Ishikawa (cell line): ENCODE results near the gene NANS.

Experiments
- CEBPB ChIP-seq: IDR thresholded peaks from 2 replicates; pipeline ENCODE4 v1.6.1; 2012
- CREB1 ChIP-seq: IDR thresholded peaks from 2 replicates; pipeline ENCODE4 v1.6.1; 2012; ENCODE audit warnings: low read depth
- EGR1 ChIP-seq: IDR thresholded peaks from 2 replicates; pipeline ENCODE4 v1.6.1; 2012
- EP300 ChIP-seq: IDR thresholded peaks from 2 replicates; pipeline ENCODE4 v1.6.1; 2012; ENCODE audit warnings: borderline replicate concordance
- FOXM1 ChIP-seq: IDR thresholded peaks from 2 replicates; pipeline ENCODE4 v1.6.1; 2012; ENCODE audit warnings: low read depth, borderline replicate concordance
- MAX ChIP-seq: IDR thresholded peaks from 2 replicates; pipeline ENCODE4 v1.6.1; 2012
- NFIC ChIP-seq: IDR thresholded peaks from 2 replicates; pipeline ENCODE4 v1.6.1; 2012
- RAD21 ChIP-seq: IDR thresholded peaks from 2 replicates; pipeline ENCODE4 v1.6.1; 2012; ENCODE audit warnings: low read depth
- REST ChIP-seq: IDR thresholded peaks from 2 replicates; pipeline ENCODE4 v1.6.1; 2012; ENCODE audit warnings: low read depth, mild to moderate bottlenecking
- TAF1 ChIP-seq: IDR thresholded peaks from 2 replicates; pipeline ENCODE4 v1.6.1; 2012; ENCODE audit warnings: low read depth, mild to moderate bottlenecking
- TCF12 ChIP-seq: IDR thresholded peaks from 2 replicates; pipeline ENCODE4 v1.6.1; 2012; ENCODE audit warnings: low read depth
- TEAD4 ChIP-seq: IDR thresholded peaks from 2 replicates; pipeline ENCODE4 v1.6.1; 2012
- USF1 ChIP-seq: IDR thresholded peaks from 2 replicates; pipeline ENCODE4 v1.6.1; 2012
- YY1 ChIP-seq: IDR thresholded peaks from 2 replicates; pipeline ENCODE4 v1.6.1; 2012; ENCODE audit warnings: low read depth
- ZBTB7A ChIP-seq: IDR thresholded peaks from 2 replicates; pipeline ENCODE4 v1.6.1; 2012; ENCODE audit warnings: low read depth

NANS gene

GRCh38 chr9:98043915-98044314 is 12.6 kb upstream of the NANS start:
- TF ChIP-seq TEAD4 = no peak
- no peak for TF ChIP-seq FOXM1
- TF ChIP-seq RAD21 = no peak
- no peak for TF ChIP-seq ZBTB7A
- no peak for TF ChIP-seq EP300
- TF ChIP-seq REST = no peak
- TF ChIP-seq YY1 = no peak
- no peak for TF ChIP-seq USF1
- no peak for TF ChIP-seq TCF12
- TF ChIP-seq TAF1 = no peak
- TF ChIP-seq CEBPB = no peak
- no peak for TF ChIP-seq EGR1
- TF ChIP-seq CREB1 = no peak

- TF ChIP-seq NFIC (no peak), REST (no peak), TCF12 (no peak), ZBTB7A (no peak), EP300 (no peak), CREB1 (no peak), TEAD4 (no peak), CEBPB (no peak)
These were observed 11.0 kb upstream of the NANS start for GRCh38 chr9:98045234-98046179.

GRCh38 chr9:98046180-98046543 is 10.4 kb upstream of the NANS start:
- TF ChIP-seq CEBPB (no peak), EGR1 (no peak), NFIC (no peak), FOXM1 (no peak)

- TF ChIP-seq TCF12 = no peak
These were observed 9.5 kb upstream of the NANS start for GRCh38 chr9:98047002-98047401.

- TF ChIP-seq FOXM1 (no peak), YY1 (no peak), NFIC (no peak), USF1 (no peak), REST (no peak), CEBPB (no peak), EP300 (no peak), EGR1 (no peak), CREB1 (no peak), MAX (no peak)
These were observed 7.1 kb upstream of the NANS start for GRCh38 chr9:98049288-98050072.
